ENCODE data around the gene SPTBN1.
"Not testable (repeated sequence)": the region's sequence is repeated elsewhere in the genome, so short reads cannot be mapped to it uniquely, and the experiment has no call there.

The SPTBN1 gene

DNA sequence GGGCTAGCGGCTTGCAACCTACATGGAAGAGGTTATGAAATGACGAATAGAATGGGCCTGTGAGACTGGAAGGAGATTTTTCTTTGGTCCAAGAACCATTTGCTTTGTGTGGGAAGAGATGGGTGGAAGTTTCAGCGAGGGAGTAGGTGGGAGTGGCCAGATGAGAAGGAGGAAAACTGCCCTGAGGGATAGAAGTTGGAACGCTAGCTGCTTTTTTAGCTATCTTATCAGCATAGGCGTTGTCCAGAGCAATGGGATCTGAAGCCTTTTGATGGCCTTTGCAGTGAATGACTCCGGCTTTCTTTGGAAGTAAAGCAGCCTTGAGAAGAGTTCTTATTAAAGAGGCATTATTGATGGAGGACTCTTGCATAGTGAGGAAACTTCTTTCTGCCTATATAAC, 52.4 kb downstream of the SPTBN1 start:
- DNase-seq, result no peak

DNA sequence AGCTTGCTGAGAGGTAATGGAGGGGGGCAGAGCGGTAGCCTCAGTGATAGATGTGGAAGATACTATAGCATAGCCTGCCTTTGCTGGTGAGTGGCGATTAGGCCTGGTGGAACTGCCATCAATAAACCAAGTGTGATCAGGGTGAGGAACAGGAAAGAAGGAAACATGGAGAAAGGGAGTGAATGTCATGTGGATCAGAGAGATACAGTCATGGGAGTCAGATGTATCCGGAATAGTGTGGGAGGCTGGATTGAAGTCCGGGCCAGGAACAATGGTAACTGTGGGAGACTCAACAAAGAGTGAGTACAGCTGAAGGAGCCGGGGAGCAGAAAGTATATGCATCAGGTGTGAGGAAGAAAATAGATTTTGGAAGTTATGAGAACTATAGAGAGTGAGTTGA, 52.9 kb downstream of the SPTBN1 start:
- DNase-seq, result not testable (repeated sequence)

DNA sequence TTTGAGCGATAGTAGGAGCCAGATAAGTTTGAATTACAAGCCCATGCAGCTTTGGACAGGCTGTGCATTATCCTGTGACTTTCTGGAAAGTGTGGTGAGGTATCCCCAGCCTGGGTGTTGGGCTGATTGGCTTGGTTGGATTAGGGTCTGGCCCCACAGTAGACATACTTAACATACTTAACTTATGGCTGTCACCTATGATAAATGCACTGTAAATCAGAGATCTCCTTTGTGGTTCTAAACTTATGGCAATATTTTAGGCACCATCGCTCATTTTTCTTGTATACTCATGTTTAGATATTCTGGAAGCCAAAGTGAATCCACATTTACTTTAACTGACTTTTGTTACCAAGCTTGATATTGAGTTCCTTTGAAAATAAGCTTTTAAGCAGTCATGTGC, 54.8 kb downstream of the SPTBN1 start:
- DNase-seq, result no peak

DNA sequence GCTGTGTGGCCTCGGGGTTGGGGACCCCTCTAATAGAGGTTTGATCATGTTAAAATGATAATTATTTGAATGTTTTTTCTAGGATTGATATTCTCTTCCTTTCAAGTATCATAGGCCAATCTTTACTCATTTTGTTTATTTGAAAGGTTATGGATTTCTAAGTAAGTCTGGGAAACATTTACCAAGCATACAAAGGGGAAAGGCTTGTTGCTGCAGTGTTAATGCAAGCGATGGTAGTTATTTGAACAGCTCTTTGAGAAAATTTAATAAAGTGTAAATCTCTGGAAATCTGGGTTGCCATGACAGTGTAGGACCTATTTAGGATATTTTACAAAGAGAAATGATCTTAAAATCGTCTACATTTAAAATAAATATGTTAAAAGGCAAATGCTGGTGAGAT, 56.1 kb downstream of the SPTBN1 start:
- no peak for DNase-seq

DNA sequence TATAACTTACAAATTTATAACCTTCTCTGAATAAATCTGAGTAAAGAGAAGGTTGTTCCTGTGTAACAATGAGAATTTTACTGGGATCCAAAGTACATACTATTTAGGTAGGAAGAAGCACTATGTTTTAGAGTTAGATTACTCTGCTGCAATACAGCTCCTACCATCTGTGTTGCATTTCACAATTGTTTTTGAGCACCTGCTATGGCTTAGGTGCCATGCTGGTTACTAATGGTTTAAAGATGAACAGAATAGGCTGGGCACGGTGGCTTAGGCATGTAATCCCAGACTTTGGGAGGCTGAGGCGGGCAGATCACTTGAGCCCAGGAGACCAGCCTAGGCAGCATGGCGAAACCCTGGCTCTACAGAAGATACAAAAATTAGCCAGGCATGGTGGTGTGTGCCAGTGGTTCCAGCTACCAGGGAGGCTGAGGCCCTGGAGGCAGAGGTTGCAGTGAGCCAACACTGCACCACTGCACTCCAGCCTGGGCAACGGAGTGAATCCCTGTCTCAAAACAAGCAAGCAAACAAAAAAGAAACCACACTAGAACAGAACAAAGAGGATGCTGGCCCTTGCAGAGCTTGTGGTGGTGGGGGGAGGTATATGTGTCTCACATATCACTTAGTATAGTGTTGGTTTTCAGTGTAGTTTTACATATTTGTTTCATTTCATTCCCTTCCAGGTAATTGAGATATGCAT, 56.7 kb downstream of the SPTBN1 start:
- no peak for DNase-seq

DNA sequence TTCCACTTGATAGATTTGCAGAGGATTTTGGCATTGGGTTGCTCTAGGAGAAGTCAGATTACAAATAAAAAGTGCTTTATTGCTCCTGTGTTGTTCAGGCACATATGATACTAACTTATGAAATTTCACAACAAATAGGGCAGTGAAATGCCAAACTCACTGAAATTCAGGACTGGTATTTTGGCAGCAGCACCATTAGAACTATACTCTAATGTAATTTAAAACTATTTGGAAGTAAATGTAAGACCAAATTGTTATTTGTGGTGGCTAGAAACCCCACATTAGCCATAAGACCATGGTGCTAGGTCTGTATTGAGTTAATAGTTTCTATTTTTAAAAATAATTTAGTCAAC, 57.2 kb downstream of the SPTBN1 start:
- DNase-seq, result no peak

DNA sequence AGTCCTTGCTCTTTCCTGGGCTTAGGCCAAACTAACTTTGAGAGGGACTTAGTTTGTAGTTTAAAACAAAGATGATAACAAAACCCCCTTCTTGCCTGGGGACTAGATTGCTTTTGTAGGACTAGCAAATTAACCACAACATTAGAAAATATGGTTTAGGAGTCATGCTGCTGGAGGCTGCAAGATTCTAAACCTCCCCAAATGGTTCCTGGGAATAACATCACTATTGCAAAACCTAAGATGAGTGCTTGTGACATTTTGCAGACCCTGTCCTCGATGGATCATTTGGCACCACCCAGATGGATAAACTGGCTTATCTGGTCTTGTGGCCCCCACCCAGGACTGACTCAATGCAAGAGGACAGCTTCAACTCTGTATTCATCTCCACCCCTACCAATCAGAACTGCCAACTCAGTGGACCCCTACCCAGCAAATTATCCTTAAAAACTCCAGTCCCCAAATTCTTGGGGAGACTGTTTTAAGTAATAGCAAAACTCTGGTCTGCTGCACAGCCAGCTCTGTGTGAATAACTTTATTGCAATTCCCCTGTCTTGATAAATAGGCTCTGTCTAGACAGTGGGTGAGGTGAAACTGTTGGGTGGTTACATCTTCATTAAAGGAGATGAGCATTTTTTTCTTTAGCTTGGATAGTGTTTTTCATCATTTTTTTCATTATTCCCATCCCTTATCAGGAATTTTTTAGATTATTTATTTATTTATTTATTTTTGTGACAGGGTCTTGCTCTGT, 58.9 kb downstream of the SPTBN1 start:
- DNase-seq, result no peak

DNA sequence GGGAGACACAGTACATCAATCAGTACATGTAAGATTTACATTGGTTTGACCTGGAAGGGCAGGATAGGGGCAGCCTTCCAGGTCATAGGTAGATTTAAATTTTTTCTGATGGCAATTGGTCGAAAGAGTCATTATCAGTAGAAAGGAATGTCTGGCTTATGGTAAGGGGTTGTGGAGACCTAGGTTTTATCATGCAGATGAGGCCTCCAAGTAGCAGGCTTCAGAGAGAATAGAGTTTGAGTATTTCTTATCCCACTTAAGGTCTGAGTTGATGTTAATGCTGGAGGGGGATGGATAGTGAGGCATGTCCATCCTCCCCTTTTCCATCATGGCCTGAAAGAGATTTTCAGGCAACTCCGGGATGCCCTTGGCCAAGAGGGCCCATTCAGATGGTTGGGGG, 60.7 kb downstream of the SPTBN1 start:
- no peak for DNase-seq

DNA sequence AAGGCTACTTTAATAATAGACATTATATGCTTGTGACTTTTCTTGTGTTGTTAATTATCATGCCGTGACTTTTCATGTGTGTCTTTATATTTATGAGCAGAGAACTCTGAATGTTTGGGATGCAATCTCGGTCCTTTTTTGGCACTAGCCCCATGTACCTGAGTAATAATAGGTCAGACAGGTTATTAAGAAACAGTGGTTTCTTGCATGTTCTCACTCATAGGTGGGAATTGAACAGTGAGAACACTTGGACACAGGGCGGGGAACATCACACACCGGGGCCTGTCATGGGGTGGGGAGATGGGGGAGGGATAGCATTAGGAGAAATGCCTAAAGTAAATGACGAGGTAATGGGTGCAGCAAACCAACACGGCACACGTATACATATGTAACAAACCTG, 61.9 kb downstream of the SPTBN1 start:
- not testable (repeated sequence) for DNase-seq

DNA sequence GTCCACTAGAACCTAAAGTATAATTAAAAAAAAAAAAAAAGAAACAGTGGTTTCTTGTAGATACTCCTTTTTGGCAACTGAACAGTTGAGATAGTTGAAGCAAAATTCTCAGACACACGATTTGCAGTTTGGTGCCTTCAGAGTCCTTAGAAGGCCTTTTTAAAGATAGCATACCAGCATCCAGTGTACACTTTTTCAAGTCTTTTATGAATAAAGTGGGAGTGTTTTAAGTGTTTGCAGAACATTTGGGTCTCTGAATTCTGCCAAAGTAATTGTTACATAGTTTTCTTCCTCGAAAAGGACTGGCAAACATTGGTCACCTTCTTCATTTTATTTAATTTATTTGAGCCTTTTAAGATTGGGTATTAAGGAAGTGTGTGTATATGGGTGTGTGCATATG, 62.3 kb downstream of the SPTBN1 start:
- DNase-seq, result no peak

DNA sequence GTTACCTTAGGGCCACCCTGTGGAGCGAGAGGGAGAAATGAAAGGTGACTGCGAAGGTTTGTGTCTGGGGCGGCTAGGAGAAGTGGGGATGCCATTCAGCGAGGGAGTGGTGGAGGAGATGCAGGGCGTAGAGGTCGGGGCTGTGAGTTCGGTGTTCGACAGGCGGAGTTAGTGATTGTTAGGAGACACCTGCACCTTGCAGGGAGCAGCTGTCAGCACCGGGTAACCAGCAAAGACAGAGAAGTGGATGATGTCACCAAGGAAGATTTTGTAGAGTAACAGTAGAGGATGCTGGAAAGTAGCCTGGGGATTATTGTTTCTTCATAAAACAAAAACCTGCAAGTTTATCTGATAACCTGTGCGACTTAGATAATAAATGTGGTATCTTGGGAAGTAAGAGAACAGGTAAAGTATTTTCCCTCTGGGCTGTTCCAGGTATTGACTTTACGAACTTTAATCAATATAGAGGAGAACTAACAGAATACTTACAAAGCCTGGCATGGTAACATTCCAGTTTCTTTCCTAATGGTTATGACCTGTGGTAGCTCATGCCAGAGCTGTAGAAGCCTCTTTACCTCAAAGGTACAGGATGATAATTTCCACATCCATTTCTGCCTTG, 63.8 kb downstream of the SPTBN1 start:
- no peak for DNase-seq

DNA sequence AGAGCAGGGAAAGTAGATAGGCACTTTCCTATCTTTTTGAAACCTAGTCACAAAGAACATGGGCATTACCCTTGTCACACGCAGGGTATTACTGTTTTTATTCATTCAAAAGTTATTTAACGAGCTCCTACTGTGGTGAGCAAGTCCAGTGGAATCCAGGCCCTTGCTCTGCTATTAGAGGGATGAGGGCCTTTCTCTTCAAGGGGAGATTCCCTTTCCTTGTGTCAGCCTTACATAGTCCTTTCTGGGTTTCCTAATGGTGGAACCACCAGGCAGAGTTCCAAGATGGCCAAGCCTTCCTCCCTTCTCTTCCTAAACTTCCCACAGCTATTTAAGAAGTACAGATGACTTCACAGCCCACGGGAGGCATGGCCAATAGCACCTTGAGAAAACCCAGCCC, 64.6 kb downstream of the SPTBN1 start:
- DNase-seq, result no peak

DNA sequence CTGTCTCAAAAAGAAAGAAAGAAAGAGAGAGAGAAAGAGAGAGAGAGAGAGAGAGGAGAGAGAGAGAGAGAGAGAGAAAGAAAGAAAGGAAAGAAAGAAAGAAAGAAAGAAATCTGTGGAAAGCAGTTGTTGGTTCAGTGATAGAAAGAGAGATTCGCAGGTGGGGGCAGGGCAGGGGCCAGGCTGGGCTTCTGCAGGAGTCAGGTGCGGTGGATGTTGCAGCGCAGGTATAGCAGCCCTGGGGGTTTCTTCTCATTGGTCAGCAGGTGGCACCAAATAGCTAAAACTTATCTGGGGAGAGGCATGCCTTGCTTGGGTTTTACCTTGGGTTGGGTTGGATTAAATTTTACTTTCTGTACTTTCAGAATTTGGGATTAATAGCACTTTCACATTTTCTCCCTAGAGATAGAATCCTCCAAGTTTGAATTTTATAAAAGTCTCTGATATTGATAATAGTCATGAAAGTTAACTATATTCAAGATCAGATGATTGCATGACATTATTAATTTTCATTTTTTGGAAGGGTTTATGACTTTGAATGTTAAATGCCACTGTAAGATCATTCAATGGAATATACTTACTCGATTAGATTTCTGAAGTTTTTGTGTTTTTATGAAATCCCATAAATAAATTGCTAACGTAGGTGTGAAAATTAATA, 66.6 kb downstream of the SPTBN1 start:
- peak; percentile 52 for DNase-seq

DNA sequence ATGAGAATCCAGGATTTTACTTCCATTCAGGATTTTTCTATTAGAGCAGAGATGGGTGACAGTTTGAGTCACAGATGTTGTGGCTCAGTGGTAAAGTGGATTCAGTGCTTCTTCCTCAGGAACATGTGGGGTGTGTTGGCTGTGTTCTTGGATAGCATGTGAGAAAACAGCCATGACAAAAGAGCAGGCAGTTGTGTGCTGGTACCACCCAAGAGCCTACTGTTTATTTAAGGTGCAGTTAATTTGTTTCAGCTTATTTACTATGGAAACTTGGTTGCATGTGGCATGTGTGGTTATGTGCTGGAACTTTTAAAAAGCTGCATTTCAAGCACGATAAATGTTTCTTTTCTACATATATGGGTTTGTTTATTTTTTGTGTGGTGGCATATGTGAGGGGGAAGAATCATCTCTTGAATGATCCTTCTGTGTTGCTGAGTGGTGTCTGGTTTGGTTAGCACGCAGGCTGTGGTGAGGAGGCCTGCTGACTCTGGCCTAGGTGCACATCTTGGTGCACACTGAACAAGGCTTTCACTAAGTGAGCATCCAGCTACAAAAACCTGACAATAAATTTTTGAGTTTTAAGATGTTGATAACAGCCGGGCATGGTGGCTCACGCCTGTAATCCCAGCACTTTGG, 67.3 kb downstream of the SPTBN1 start:
- no peak for DNase-seq

DNA sequence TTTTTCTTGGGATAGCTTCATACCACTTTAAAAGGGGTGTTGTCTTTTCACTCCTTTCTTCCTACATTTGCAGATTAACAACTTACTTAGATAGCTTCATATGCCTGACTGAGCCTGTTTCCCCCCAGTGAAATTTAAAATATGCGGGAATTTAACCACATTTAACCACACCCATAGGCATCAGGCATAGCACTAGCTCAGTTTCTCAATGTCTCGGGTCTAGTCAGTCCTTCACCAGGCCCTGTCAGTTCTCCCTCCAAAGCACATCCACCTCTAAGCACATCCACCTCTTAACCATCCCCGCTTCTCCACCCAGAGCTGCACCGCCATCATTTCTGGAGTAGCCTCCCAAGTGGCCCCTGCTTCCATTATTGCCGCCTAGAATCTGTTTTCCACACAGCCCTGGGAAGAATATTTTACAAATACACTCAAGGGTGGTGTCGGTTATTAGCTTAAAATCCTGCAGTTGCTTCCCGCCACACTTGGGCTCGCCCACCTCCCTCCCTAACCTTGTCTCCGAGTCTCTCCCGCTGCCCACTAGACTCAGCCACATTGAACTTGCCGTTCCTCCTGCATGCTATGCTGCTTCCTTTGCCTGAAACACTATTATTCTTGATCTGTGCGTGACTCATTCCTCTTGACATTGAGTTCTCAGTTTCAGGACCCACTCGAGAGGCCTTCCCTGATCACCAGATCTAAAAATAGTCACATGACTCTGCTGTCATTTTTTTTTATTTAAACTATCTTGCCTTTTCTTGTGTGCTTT, 68.3 kb downstream of the SPTBN1 start:
- DNase-seq, result no peak

DNA sequence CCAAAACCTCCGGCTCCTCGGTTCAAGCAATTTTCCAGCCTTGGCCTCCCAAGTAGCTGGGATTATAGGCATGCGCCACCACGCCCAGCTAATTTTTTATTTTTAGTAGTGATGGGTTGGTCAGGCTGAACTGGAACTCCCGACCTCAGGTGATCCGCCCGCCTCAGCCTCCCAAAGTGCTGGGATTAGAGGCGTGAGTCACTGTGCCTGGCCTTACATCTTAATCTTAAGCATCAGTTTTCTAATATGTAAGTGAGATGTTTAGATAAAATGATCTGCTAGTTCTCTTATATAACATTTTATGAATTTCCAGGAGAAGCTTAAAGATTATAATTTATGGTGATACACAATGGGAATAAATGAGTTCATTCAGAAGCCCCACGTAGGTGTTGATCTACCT, 69.2 kb downstream of the SPTBN1 start:
- no peak for DNase-seq

DNA sequence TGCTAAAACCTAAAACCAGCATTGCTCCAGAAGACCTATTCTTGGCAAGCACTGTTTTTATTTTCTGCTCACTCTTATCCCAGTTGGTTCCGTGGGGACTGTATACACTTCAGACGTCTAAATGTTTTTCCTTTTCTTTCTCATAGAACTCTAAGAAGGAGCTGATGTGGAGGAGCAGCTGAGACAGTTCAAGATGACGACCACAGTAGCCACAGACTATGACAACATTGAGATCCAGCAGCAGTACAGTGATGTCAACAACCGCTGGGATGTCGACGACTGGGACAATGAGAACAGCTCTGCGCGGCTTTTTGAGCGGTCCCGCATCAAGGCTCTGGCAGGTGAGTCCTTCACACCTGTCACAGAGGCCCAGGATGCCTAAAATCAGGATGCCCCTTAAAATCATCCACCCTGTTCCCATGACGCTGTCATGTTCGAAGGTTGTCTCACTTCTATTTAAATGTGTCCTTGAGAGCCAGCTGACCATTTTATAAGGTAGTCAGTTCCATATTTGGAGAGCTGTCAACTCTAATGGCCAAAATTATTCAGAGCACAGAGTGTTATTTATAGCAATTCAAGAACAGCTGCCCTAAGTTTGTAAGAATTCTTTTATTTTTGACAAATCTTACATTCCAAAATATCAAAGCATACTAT, 70.2 kb downstream of the SPTBN1 start:
- DNase-seq, result no peak

DNA sequence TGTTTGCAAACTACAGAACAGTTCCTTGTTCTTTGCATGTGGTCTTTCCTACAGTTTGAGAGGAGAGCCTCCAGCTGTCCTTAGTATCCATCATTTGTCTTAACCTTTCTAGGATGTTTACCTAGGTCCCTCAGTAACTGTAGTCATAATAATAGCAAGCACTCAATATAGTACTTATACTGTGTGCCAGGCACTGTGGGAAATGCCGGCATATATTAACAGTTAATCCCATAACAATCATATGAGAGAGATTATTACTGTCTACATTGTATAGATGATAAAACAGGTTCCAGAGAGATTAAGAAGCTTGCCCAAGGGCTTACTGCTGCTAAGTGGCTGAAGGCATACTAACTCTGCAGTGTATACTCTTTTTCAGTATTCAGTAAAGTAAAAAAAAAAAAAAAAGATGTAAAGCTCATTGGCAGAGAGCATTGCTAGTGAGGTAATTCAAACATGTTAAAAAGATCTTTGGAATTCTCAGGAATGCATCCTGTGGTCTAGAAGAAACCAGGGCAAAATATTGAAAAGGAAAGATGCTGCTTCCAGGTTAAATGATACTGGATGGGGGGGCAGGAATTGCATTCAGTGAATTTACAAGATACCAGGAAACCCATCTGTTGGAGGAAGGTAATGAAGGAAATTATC, 72.3 kb downstream of the SPTBN1 start:
- no peak for DNase-seq

DNA sequence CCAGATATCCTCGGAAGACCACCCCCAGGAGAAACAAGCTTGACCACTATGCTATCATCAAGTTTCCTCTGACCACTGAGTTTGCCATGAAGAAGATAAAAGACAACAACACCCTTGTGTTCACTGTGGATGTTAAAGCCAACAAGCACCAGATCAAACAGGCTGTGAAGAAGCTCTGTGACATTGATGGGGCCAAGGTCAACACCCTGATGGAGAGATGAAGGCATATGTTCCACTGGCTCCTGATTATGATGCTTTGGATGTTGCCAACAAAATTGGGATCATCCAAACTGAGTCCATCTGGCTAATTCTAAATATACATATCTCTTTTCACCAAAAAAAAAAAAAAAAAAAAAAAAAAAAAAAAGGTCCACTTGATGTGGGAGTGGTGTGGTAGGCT, 73.4 kb downstream of the SPTBN1 start:
- not testable (repeated sequence) for DNase-seq

DNA sequence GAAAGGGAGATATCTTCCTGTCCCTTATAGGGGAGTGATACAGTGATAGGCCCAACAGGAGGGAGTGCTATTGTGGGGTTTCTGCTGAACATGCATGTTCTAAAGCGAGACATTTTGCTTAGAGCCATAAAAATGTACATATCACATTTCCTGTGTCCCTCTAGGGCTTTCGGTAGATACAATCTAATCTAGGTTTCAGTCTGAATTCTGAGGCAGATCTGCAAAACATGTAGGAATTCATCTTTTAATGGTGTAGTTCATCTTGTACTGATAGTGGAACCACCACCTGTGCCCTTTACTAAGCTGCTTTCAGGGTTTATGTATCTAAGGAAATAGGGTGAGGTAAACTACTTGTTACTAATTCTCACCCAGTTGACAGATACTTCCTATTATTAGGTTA, 73.8 kb downstream of the SPTBN1 start:
- no peak for DNase-seq

DNA sequence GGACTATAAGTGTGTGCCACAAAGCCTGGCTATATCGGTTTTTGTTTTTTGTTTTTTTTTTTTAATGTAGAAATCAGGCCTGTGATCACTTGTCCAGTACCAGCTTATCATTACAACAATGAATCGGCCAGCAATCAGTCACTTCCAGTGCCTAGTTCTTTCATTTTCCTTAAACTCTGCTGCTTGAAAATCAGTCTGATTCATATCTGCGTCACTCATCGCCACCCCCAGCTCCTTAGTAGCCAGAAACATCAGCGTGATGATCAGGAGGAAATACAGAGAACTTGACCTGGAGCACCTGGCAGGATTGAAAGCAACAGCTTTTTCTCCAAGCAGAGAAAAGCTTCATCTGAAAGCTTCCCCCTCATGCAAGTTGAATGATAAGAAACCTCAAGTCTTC, 75.4 kb downstream of the SPTBN1 start:
- DNase-seq, result no peak

DNA sequence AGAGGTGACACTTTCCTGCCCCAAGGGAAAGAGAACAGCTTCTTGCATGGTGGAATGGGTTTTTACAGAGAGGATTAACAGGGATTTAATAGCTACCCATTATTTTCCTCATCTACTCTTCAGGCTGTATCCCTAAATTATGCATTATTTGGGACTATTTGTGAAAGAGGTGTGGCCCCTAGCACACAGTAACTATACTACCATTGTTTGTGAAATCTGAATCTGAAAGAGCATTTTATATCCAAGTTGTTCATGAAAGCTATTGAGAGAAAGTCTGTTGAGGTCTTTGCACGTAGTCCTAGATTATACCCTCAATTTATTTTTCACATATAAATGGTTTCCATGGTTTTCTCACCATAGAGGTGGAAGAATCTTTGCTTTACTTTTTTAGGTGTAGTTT, 78.1 kb downstream of the SPTBN1 start:
- DNase-seq, result no peak

Measured in KG1 (cell line).